SKM-1 treated with dmso at 0.1 percent for 144 hours (cell line): ENCODE measurements around the gene DHX30.
A peak's percentile ranks its signal among the peaks of the same experiment; 100 is the strongest.
"Not testable (repeated sequence)": the region's sequence is repeated elsewhere in the genome, so short reads cannot be mapped to it uniquely, and the experiment has no call there.

ENCODE experiments used
- DNase-seq: peaks from one replicate; lab custom pipeline; 2025; ENCODE audit not compliant: unreplicated experiment; lab: John Stamatoyannopoulos, UW

DHX30 gene, protein sequence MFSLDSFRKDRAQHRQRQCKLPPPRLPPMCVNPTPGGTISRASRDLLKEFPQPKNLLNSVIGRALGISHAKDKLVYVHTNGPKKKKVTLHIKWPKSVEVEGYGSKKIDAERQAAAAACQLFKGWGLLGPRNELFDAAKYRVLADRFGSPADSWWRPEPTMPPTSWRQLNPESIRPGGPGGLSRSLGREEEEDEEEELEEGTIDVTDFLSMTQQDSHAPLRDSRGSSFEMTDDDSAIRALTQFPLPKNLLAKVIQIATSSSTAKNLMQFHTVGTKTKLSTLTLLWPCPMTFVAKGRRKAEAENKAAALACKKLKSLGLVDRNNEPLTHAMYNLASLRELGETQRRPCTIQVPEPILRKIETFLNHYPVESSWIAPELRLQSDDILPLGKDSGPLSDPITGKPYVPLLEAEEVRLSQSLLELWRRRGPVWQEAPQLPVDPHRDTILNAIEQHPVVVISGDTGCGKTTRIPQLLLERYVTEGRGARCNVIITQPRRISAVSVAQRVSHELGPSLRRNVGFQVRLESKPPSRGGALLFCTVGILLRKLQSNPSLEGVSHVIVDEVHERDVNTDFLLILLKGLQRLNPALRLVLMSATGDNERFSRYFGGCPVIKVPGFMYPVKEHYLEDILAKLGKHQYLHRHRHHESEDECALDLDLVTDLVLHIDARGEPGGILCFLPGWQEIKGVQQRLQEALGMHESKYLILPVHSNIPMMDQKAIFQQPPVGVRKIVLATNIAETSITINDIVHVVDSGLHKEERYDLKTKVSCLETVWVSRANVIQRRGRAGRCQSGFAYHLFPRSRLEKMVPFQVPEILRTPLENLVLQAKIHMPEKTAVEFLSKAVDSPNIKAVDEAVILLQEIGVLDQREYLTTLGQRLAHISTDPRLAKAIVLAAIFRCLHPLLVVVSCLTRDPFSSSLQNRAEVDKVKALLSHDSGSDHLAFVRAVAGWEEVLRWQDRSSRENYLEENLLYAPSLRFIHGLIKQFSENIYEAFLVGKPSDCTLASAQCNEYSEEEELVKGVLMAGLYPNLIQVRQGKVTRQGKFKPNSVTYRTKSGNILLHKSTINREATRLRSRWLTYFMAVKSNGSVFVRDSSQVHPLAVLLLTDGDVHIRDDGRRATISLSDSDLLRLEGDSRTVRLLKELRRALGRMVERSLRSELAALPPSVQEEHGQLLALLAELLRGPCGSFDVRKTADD

DNA sequence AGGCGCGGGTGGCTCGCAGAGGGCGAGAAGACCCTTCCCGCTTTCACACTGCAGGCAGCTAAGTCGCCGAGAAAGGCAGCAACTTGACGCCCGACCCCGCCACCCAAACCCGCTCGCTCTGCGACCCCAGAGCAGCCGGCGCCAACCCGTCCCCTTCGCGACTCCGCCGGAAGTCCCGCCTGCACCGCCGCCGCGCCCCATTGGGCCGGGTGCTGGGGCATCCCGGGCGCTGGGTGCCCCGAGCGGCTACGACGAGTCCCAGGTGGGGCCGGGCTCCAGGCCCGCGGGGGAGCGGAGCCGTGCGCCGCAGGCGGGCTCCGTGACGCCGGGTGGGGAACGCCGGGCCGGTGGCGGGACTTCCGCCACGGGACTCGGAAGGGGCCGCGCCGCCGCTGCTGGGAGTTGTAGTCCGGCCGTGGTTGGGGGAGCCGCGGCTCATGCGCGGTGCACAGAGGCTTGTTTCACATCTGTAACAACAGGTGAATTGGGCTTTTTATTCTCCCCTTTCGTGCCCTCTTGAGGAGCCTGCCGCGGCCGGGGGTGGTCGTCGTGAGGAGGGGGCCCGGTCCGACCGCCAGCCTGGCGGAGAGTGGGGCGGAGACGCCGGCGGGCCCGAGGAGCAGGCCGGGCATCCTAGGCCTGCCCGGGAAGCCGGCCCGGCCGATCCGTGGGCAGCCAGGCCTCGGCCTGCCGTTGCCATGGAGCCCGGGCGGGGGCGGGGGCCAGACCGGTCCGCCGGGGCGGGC, at the start of gene DHX30:
DHX30 (plus strand) TSS at position 405 of the 746 bp plus-strand sequence. CDS start 7,546 bp downstream, outside the sequence.
- DNase-seq: peak; percentile 59

DNA sequence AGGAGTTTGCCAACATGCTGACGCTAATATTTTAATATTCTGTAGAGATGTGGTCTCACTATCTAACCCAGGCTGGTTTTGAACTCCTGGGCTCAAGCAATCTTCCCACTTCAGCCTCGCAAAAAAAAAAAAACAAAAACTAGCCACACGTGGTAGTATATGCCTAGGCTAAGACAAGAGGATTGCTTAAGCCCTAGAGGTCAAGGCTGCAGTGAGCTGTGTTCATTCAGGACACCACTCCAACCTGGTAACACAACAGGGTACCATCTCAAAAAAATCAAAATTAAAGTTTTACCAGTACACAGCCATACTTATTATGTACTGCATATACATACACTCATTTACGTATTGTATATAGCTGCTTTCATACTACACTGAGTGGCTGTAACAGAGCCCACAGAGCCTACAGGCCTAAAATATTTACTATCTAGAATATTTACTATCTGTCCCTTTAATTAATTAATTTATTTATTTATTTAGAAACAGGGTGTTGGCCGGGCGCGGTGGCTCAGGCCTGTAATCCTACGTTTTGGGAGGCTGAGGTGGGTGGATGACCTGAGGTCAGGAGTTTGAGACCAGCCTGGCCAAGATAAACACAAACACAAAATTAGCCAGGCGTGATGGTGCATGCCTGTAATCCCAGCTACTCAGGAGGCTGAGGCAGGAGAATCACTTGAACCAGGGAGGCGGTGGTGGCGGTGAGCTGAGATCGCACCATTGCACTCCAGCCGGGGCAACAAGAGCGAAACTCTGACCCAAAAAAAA, 44.5 kb upstream of the DHX30 start:
- no peak for DNase-seq

DNA sequence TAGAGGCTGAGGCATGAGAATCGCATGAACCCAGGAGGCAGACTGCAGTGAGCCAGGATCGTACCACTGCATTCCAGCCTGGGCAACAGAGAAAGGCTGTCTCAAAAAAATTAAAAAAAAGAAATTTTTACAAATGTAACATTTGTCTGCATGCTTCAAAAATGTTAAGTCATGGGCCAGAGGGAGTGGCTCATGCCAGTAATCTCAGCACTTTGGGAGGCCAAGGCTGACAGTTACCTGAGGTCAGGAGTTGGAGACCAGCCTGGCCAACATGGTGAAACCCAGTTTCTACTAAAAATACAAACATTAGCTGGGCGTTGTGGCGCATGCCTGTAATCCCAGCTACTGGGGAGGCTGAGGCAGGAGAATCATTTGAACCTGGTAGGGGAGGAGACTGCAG, 42.7 kb upstream of the DHX30 start:
- DNase-seq: not testable (repeated sequence)

DNA sequence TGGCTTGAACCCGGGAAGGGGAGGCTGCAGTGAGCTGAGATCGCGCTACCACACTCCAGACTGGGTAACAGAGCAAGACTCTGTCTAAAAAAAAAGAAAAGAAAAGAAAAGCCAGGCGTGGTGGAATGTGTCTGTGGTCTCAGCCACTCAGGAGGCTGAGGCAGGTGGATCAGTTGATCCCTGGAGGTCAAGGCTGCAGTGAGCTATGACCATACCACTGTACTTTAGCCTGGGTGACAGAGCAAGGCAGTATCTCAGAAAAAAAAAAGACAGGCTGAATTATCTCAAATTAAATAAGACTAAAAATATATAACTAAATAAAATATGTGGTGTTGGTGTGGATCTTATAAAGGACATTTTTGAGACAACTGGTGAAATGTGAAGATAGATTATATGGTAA, 41.9 kb upstream of the DHX30 start:
- no peak for DNase-seq

DNA sequence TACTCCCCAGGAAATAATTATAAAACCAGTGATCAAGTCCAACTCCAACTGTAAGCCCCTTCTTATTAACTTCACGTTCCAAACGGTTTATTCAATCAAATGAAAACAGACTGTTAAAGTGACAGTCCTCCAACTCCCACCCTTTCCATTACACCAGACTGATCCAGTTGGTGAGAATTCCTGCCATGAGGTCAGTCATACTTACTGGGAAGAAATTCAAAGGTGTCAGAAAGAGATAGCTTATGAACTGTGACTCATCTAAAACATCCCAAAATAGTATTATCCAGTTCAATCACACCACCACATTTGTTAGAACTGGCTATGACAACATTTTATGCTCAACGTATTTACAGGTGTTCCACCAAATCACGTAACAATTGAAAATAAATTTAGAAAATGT, 40.7 kb upstream of the DHX30 start:
- no peak for DNase-seq

DNA sequence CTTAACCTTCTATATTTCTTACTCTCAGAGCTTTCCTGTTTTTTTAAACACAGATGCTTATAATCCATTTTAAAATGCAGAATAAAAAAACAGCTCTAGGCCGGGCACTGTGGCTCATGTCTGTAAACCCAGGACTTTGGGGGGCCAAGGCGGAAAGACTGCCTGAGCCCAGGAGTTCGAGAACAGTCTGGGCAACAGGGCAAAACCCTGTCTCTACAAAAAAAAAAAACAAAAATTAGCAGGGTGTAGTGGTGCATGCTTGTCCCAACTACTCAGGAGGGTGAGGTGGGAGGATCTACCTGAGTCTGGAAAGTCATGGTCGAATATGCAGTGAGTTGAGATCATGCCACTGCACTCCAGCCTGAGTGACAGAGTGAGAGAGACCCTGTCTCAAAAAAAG, 36.8 kb upstream of the DHX30 start:
- DNase-seq: no peak

DNA sequence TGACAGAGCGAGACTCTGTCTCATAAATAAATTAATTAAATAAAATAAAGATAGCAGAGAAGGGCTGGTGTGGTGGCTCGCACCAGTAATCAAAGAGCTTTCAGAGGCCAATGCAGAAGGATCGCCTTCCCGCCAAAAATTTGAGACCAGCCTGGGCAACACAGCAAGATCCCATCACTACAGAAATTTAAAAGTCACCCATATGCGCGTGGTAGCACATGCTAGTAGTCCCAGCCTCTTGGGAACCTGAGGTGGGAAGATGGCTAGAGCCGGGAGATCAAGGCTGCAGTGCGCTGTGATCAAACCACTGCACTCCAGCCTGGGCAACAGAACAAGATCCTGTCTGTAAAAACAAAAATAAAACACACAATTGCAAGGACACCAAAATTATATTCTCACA, 30.9 kb upstream of the DHX30 start:
- no peak for DNase-seq

DNA sequence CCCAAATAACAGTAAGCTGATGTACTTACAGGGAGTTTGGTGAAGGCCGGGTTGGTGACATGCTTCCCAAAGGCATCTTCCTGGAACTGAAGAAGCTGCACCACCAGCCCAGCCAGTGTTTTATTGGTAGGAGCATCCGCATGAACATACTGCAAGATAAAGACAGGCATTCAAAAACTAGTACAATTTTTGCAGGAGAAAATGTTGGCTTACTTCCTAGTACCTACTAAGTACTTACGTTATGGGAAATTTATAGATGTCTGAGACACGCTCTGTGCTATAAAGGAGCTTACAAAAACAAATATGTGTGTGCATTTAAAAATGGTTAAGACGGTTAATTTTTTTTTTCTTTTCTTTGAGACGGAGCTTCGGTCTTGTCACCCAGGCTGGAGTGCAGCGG, 30.1 kb upstream of the DHX30 start:
- no peak for DNase-seq

DNA sequence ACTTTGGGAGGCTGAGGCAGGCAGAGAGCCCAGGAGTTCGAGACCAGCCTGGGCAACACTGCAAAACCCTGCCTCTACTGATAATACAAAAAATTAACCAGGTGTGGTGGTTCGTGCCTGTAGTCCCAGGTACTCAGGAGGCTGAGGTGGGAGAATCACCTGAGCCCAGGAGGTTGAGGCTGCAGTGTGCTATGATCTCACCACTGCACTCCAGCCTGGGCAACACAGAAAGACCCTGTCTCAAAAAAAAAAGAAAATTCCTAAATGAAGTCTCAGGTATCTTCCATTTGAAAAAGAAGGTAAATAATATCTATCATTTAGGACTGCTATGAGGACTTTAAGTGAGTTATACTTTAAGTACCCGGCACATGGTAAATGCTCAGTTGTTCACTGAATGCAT, 24.2 kb upstream of the DHX30 start:
- DNase-seq: no peak

DNA sequence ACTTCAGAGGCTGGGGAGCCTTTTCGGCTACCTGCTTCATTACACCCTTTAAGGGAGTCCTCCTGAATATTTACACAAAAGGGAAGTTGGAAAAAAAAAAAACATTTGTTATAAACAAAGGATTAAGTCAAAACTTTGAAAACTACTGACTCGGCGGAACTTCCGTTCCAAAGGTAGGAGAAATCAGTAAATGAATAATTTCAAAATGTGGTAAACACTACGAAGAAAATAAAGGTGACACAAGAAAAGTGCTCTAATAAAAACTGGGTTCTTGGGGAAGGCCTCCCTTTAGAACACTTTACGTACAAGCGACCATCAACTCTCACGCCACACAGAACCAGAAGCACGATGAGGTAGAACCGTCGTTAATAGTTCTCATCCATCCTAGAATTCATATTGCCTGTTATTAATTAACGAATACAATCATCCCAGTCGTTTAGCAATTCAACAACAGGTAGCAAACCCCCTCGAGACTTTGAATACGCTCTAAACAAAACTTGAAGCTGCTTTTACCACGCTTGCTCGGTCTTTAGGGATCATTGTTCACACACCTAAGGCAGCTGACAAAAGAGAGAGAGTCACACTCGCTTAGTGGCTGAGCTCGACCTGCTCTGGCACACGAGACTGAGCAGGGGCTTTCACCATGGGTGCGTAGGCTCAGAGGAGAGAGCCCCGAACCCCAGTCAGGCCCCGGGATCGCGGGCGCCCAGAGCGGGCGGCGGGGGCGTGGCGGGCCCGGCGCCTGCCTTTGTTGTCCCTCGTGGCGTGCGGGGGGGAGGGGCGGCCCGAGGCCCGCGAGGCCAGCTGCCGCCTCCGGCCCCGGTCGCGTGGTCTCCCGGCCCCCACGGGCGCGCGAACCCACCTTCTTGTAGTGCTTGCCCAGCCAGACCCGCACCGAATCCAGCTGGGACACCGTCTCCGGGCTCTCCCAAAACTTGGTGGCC, 21.9 kb upstream of the DHX30 start:
- peak; percentile 42 for DNase-seq

DNA sequence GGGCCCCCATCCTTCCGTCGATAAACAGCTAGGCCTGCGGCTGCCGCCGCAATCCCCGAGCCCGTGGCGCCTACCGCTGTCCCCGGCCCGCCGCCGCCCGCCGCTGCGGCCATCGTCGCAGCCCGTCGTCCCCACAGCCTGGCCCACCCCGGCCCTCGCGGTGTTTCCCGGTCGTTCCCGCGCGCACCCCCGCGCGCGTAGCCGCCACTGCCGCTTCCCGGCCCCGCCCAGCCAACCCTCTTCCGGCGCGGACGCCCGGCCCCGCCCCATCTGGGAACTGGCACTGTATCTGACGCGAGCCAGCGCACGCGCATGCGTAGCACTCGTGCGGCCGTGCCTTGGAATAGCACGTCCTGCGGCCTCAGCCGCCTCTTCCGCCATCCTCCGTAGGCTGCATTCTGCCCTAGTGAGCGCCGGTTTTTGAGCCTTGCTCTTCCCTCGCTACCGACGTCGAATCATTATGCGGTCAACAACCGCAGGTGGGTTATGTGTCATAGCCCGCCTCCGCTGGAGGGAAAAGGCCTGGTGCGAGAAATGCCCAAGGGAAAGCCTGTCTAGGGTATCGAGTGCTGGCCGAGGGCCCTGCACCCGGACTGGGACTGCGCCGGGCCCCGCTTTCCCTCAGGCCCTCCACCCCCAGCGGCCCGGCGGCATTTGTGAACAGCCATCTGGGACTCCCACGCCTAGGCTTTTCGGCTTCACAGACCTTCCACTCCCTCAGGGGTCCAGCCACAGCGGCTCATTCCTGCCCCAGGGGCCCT, 21.1 kb upstream of the DHX30 start, which contains the start of gene SMARCC1:
SMARCC1 (minus strand) TSS at position 209 of the 761 bp plus-strand sequence; CDS start at position 113, 96 bp downstream.
- DNase-seq: peak; percentile 92

DNA sequence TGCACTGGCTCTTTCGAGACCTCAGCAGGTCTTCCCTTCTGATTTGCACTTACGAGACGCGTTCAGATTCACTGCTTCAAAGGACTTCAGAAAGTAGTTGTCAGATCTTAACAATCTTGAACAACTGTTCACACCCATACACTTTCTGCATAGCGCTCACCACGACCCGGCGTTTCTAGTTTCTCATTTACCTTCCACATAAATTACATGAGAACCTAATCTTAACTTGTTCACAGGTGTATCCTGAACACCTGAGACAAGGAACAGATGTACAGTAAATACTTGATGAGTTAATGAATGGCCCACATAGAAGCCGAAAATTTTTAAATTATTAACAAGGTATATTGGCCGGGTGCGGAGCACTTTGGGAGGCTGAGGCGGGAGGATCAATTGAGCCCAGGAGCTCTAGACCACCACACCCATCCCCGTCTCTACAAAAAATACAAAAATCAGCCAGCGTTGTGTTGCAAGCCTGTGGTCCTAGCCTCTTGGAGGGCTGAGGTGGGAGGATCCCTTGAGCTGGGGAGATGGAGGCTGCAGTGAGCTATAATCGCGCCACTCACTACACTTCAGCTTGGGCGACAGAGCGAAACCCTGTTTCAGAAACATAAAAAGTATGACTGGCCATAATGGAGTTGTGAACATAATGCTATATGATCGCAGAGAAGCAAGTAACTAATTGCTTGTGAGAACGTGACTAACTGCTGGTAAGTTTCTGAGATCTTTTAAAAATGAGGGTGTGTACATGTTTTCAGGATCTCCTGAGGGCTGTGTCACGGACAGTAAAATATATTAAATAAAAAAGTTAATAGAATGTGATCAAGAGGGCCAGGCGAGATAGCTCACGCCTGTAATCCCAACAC, 20.3 kb upstream of the DHX30 start:
- DNase-seq: no peak

DNA sequence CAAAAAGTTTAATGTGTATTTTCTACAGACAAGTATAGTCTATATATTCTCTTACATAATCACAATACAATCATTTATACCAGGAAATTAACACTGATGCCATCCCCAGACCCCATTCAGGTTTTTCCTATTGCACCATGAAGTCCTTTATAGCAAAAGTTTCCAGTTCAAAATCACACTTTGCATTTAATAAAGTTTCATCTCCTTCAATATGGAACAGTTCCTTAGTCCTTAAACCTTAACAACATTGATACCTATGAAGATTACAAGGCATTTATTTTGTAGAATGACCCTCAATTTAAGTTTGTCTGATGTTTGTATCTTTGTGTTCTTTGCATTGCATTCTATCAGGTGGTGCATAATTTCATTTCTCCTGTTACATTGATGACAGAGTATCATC, 19.3 kb upstream of the DHX30 start:
- DNase-seq: no peak

DNA sequence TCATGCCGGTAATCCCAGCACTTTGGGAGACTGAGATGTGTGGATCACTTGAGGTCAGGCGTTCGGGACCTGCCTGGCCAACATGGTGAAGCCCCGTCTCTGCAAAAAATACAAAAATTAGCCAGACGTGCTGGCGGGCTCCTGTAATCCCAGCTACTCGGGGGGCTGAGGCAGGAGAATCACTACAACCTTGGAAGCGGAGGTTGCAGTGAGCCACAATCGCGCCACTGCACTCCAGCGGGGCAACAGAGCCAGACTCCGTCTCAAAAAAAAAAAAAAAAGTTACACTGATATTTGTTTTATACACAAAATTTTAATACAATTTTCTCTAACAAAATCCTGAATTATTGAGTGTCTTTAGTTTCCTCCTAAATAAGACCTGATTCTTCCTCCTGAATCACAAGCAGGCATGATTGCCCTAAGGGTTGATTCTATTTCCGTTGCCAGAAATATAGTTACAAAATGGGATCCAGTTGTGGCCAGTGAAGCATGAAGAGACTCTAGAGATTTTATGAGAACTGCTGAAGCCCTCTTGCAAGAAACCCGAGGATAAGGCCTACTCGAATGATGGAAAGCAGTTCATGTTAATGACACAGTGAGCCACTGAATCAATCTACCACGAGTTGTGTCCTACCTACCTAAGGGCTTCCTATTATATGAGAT, 11.6 kb upstream of the DHX30 start:
- DNase-seq: no peak

DNA sequence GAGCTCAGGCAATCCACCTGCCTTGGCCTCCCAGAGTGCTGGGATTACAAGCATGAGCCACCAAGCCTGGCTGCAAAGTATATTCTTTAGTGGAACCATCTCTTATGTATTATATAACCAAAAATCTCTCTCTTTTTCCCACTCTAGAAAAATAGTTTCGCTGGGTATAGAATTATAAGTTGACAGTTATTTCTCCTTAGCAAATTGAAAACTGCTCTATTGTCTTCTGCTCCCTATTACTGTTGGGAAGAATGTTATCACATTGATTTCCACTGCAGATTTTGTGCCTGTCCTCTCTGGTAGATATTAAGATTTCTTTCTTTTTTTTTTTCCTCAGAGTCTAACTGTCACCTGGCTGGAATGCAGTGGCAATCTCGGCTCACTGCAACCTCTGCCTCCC, 10.2 kb upstream of the DHX30 start:
- no peak for DNase-seq

DNA sequence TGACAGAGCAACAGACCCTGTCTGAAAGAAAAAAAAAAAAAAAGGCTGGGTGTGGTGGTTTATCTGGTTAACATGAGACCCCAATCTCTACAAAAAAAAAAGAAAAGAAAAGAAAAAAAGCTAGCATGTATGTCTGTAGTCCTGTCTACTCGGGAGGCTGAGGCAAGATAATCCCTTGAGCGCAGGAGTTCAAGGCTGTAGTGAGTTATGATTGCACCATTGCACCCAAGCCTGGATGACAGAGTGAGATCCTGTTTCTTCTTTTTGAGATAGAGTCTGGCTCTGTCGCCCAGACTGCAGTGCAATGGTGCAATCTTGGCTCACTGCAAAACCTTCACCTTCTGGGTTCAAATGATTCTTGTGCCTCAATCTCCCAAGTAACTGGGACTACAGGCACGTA, 8.4 kb upstream of the DHX30 start:
- peak; percentile 78 for DNase-seq

DNA sequence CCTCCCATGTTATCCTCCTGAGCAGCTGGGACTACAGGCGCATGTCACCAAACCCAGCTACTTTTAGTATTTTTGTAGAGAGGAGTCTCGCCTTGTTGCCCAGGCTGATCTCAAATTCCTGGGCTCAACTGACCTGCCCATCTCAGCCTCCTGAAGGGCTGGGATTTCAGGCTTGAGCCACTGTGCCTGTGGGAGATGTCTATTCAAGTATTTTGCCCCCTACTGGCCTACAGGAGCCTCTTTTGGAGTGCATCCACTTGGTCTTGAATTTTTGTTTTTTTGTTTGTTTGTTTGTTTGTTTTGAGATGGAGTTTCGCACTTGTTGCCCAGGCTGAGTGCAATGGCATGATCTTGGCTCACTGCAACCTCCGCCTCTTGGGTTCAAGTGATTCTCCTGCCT, 3.2 kb upstream of the DHX30 start:
- peak; percentile 3 for DNase-seq
